Measurements from ENCODE around the gene NFKB2.

Gene NFKB2

DNA sequence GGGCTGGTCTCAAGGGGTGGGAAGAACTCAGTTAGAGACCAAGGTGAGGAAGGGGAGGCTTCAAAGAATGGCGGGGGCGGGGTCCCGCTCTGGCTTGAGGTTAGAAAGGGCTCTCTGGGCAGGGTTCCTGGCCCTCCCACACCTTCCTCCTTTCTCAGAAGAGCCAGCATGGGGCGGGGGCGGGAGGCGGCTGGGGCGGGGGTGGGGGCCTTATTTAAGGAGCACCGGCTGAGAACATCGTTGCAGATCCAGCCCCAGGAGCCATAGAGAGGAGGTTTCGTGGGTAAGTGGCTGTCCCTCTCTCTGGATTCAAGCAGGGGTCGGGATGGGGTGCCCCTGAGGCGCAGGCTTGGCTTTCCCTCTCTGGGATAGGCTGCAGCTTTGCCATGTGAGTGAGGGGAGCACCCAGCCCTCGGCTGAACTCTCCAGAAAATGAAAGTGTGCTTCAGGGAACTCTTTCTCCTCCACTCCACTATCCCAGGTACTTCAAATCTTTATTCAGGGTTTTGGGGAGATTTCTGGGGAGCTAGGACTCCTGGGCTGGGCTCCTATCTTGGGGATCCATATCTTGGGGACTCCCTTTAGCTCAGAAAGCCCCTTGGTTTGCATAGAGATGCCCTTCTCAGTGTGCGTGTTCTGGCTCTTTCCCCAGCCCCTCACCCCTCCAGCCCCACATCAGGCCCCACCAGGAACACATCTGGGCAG is 40.2 kb downstream of the NFKB2 start:
- Histone ChIP-seq H3K27me3 (replicated peaks; ENCODE audit: control insufficient read depth, insufficient read depth, low read length) (no peaks in the 10 kb centered on the region), H3K4me3 (replicated peaks; ENCODE audit: low read depth, low read length) (peak overlapping the region; percentile 56), H3K36me3 (ENCODE audit: control insufficient read depth, insufficient read depth, low read length) (no peaks in the 10 kb centered on the region)
- DNase-seq (ENCODE audit: extremely low read depth, insufficient read length): no peak
- TF ChIP-seq, protein P1, sequence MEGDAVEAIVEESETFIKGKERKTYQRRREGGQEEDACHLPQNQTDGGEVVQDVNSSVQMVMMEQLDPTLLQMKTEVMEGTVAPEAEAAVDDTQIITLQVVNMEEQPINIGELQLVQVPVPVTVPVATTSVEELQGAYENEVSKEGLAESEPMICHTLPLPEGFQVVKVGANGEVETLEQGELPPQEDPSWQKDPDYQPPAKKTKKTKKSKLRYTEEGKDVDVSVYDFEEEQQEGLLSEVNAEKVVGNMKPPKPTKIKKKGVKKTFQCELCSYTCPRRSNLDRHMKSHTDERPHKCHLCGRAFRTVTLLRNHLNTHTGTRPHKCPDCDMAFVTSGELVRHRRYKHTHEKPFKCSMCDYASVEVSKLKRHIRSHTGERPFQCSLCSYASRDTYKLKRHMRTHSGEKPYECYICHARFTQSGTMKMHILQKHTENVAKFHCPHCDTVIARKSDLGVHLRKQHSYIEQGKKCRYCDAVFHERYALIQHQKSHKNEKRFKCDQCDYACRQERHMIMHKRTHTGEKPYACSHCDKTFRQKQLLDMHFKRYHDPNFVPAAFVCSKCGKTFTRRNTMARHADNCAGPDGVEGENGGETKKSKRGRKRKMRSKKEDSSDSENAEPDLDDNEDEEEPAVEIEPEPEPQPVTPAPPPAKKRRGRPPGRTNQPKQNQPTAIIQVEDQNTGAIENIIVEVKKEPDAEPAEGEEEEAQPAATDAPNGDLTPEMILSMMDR (IDR thresholded peaks at IDR 0.05; ENCODE audit: insufficient read depth, low read length, poor library complexity, severe bottlenecking): no peak

DNA sequence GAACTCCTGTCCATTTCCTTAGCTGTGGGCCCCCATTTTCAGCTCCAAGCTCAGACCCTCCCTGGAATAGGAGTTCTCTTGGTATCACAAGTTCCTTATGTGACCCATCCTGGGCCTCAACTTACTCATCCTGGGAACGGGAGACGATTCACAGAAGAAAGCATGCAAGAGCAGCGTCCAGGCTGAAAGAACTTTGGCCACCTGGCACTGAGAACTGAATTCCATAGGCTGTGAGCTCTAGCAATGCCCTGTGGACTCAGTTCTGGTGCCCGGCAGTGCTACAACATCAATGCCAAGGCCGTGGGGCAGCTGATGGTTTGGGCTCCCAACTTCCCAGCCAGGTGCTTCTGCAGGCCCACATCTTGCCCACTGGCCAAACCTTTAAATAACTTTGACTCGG is 40.8 kb downstream of the NFKB2 start:
- H3K36me3 ChIP-seq (ENCODE audit: control insufficient read depth, insufficient read depth, low read length): no peaks in the 10 kb centered on the region
- peak overlapping the region; percentile 56 for H3K4me3 ChIP-seq (replicated peaks; ENCODE audit: low read depth, low read length)
- DNase-seq (ENCODE audit: extremely low read depth, insufficient read length): no peak
- TF ChIP-seq, protein P1 (IDR thresholded peaks at IDR 0.05; ENCODE audit: insufficient read depth, low read length, poor library complexity, severe bottlenecking): no peak
- no peaks in the 10 kb centered on the region for H3K27me3 ChIP-seq (replicated peaks; ENCODE audit: control insufficient read depth, insufficient read depth, low read length)

DNA sequence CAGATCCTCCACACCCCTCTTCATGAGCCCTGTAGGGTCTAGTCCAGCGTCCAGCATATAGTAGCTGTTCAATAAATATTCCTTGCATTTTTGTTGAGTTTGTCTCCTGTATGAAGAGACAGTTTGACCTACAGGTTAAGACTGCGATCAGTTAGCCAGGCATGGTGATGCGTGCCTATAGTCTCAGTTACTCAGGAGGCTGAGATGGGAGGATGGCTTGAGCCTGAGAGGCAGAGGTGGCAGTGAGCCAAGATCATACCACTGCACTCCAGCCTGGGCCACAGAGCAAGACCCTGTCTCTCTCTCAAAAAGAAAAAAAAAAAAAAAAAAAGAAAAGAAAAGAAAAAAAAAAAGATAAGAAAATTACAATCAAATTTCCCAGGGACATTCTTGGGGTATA is 42.0 kb downstream of the NFKB2 start:
- Histone ChIP-seq H3K4me3 (replicated peaks; ENCODE audit: low read depth, low read length) (no peak overlapping the region), H3K27me3 (replicated peaks; ENCODE audit: control insufficient read depth, insufficient read depth, low read length) (no peaks in the 10 kb centered on the region)
- TF ChIP-seq, protein P1 (IDR thresholded peaks at IDR 0.05; ENCODE audit: insufficient read depth, low read length, poor library complexity, severe bottlenecking): no peak

DNA sequence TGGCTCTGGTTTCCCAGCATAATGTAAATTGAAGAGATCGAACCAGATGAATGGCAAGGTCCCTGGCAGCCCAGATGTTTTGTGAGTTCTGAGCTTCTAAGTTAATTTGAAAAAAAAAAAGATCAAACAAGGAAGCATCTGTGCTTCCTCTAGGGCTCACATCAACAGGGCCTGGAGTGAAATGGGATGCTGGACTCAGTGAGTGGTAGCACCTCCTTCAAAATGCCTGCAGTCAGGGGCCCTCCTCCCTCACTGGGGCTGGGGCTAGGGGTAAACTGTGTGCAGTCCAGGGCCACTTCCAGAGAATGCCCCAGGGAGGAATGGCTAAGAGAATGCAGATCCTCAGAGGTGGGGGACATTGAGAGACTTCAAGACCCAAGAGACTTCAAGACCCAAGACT is 42.9 kb downstream of the NFKB2 start:
- Histone ChIP-seq H3K27me3 (replicated peaks; ENCODE audit: control insufficient read depth, insufficient read depth, low read length) (no peaks in the 10 kb centered on the region), H3K36me3 (ENCODE audit: control insufficient read depth, insufficient read depth, low read length) (no peaks in the 10 kb centered on the region), H3K4me3 (replicated peaks; ENCODE audit: low read depth, low read length) (no peak overlapping the region)
- TF ChIP-seq, protein P1 (IDR thresholded peaks at IDR 0.05; ENCODE audit: insufficient read depth, low read length, poor library complexity, severe bottlenecking): no peak
- no peak for DNase-seq (ENCODE audit: extremely low read depth, insufficient read length)

More for the DNA sequence above, 42.0 kb downstream of the NFKB2 start:
- no peak for DNase-seq (ENCODE audit: extremely low read depth, insufficient read length)
- no peaks in the 10 kb centered on the region for H3K36me3 ChIP-seq (ENCODE audit: control insufficient read depth, insufficient read depth, low read length)

DNA sequence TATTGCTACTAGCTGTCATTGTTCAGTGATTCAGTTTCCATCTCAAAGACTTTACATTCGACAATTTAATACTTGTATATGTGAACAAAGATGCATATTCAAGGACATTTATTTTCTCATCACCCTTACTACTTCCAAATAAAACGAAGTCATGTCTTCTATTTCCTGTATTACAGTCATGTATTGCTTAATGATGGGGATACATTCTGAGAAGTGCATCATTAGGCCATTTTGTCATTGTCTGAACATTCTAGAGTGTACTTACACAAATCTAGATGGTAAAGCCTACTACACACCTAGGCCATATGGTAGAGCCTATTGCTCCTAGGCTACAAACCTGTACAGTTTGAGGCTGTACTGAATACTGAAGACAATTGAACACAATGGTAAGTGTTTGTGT is 49.3 kb downstream of the NFKB2 start:
- DNase-seq (ENCODE audit: extremely low read depth, insufficient read length): no peak
- TF ChIP-seq, protein P1 (IDR thresholded peaks at IDR 0.05; ENCODE audit: insufficient read depth, low read length, poor library complexity, severe bottlenecking): no peak
- no peaks in the 10 kb centered on the region for H3K27me3 ChIP-seq (replicated peaks; ENCODE audit: control insufficient read depth, insufficient read depth, low read length)

More for the DNA sequence above, 49.3 kb downstream of the NFKB2 start:
- H3K36me3 ChIP-seq (ENCODE audit: control insufficient read depth, insufficient read depth, low read length): no peaks in the 10 kb centered on the region
- no peak overlapping the region for H3K4me3 ChIP-seq (replicated peaks; ENCODE audit: low read depth, low read length)
